ENCODE data around the gene NKG7.
A peak's percentile ranks its signal among the peaks of the same experiment; 100 is the strongest.

NKG7 gene

DNA sequence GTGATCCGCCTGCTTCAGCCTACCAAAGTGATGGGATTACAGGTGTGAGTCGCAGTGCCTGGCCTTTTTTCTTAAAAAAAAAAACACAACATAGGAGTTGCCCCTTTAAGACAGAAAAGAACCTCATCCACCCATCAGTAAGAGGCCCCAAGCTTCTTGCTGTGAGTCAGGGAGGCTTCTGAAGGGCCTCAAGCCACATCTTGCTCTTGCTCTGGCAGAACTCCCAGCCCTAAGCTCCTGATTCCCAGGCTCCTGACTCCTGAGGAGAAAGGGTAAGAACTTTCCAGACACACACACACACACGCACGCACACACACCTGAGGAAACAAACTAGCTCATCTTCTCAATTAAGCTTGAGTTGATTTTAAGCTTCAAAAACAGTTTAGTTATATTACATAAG is 13.2 kb downstream of the NKG7 start:
- peak; percentile 54 for DNase-seq

DNA sequence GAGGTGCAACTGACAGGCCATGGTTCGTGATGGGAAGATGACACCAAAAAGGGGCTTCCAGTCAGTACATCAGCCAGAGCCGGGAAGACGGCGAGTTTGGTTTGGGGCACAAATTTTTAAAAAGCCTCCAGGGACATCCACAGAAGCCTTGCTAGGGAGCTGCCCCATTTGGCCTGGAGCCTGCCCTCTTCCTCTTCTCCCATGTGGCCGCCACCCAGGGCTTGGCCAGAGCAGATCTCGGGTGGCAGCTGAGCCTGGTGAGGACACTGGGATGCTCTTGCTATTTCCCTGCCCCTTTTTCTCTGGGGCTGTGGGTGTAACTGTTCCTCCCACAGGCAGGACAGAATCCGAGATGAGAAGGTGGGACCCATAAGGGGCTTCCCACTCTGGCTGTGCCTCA is 14.5 kb downstream of the NKG7 start:
- DNase-seq = no peak

DNA sequence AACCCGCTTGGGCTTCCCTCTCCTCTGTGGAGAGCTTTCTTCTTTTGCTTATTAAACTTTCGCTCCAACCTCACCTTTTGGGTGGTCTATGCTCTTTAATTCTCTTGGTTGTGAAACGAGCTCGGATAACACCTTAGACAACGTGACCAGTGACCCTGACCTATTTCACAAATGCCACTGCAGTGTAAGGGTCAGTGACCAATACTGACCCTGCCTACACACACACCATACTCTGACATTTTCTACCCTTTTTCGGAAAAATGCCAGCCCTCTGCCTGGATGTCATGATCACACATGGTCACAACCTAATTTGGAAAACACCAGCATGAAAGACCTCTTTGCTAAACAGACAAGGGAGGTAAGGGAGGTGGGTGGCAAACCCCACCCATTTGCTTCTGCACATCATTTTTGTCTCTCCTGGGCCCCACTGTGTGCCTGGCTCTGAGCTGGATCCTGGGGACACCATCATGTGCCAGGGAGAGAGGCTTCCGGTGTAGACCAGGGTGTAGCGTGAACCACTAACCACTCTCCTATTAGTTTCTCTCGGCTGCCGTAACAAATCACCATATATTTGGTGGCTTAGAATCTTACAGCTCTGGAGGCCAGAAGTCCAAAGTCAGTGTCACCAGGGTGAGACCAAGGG is 16.2 kb downstream of the NKG7 start:
- no peak for DNase-seq

DNA sequence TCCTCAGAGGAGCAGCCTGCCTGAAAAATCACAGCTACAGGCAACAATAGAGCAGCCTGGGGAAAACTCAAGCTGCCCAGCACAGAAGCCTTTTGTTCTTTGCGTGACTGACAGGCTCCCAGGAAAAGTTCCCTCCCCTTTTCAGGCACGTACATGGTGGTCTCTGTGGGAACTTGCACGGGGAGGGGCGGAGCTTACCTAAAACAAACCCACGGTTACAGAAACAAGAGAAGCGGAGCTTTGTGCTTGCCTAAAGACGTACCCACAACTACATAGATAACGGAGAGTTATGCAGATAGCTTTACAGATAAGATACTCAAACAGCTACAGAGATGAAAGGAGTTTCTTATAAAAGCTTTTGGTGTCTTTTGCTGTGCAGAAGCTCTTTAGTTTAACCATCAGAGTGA is 17.7 kb downstream of the NKG7 start:
- DNase-seq = no peak

DNA sequence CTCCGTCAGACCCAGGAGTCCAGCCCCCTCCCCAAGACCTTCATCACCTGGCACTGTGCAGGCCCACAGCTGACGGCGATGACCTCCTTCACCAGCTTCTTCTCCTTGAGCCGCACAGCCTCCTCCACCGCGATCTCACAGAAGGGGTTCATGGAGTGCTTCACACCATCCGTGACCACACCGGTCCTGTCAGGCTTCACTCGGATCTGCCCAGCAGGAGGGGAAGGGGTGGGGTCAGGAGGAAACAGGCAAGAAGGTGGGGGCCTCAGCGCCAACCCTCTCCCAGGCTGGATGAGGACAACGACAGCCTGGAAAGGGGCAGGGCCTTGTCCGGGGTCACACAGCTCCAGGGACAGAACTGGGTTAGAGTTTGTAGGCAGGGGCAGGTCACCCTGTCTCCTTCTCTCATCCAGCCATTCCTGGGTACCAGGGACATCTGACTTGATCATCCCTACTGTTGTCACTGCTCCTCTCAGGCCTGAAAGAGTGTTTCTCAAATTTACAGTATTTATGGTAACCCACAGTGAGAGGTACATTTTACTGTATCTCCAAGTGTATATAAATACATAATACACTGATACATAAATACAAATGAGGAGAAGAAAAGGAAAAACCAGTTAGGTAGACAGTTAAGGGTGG is 18.2 kb downstream of the NKG7 start:
- DNase-seq = no peak

DNA sequence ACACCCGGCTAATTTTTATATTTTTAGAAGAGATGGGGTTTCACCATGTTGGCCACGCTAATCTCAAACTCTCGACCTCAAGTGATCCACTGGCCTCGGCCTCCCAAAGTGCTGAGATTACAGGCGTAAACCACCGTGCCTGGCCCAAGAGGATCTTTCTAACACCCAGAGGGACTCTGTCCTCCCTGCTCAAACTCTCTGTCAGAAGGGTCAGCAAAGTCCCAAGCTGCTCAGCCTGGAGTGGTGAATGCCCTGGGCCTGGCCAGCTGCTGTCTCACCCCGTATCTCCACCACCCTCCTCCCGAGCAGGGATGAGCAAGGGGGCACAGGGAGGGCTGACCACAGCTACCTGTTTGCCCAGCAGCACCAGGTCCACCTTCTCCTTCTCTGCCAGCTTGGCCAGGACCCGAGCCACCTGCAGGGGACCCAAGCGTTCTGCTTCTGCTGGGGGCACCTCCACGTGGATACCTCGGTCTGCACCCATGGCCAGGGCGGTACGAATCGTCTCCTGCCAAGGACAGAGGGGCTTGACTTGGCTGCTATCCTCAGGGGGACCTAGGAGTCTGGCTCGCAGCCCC is 19.6 kb downstream of the NKG7 start:
- no peak for DNase-seq

DNA sequence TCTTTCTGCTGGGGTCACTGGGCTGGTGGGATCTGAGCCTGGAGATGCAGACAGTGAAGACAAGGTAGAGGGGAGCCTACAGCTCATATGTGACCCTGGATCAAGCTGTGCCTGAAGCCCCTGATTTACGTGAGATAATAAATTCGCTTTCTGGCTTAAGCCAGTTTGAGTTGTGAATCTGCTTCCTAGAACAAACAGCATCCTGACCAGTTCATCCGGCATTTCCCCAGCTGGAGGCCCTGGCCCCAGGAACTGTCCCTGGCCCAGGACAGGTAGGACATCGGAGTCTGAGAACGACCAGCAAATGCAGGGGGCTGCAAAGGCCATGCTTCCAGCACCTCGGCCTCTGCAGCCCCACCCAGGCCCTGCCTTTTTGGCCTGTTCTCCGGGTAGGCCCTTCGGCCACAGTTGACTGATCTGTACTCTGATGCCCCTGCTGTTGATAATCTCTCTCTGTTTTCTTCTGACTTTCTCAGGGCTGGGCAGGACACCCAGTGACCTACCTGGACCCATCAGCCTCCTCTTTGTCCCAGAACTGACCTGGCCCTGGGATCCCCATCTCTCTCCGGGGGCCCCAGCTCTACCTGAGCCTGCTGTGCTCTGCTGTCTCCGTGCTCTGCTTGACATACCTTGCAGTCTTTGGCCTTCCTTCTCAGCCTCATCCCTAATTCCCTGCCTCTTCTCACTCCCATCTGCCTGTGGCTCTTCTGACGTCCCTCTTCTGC is 21.0 kb downstream of the NKG7 start:
- DNase-seq = no peak

DNA sequence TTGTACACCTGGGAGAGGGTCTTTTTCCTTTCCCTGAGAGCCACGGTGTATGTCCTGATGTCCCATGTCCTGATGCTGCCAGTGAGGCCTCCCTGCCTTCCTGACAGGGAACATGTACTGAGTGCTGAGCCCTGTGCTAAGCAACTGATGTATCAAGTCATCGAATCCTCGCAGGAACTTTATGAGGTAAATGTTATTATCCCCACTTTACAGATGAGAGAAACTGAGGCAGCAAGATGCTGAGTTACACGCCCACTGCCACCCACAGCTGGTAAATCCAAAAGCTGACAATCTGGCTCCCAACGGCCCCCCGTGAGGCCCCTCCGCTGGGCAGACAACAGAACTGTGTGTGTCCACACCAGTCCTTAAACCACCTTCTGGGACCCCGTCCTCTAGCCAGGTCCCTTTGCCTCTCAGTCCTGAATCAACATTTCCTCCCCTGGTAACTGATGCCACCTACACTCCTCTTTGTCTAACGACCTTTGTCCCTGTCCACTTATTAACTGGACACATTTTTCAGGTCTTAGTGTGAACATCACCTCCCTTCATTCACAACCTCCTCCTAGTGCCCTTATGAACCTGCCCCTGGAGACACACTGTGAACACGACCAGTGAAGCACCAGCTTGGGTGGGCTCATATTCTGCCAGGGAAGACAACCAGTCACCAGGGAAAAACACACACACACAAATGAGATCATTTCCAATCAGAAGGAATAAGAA is 25.1 kb downstream of the NKG7 start:
- DNase-seq = no peak

DNA sequence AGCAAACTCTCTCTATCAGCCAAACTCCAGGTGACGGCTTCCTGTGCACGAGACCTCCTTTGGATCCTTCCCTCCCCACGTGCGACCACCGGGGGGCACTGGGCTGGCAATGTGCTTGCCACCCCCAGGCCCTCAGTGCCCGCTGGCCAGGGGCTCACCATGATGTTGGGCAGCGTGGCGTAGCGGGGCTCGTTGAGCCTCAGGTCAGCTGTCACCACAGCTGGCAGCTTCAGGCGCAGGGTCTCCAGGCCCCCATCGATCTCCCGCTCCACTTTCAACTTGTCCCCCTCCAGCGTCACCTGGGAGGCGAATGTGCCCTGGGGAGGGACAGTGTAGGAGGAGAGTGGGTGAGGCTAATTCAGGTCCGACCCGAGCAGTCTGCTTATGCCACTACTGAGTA is 25.7 kb downstream of the NKG7 start:
- no peak for DNase-seq

DNA sequence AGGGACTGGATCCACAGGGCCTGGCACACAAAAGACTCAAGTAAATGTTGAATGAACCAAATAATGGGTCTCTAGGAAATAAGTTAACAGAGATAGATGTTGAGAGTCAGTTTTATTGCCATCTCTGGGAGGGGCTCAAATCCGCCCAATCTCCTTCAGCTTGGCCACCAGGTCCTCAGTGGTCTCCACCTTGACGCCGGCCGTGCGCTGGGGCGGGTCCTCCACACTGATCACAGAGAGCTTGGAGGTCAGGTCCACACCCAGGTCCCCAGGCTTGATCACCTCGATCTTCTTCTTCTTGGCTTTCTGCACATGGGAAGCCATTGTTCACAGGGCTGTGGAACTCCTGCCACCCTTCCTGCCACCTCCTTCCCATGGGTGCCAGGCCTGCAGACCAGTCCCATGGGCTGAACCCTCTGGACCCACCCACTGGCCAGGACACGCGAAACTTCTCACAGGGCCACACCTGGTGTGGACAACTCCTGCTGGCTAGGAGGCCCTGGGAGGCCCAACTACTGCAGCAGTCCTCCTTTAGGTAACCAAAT is 27.3 kb downstream of the NKG7 start:
- no peak for DNase-seq

DNA sequence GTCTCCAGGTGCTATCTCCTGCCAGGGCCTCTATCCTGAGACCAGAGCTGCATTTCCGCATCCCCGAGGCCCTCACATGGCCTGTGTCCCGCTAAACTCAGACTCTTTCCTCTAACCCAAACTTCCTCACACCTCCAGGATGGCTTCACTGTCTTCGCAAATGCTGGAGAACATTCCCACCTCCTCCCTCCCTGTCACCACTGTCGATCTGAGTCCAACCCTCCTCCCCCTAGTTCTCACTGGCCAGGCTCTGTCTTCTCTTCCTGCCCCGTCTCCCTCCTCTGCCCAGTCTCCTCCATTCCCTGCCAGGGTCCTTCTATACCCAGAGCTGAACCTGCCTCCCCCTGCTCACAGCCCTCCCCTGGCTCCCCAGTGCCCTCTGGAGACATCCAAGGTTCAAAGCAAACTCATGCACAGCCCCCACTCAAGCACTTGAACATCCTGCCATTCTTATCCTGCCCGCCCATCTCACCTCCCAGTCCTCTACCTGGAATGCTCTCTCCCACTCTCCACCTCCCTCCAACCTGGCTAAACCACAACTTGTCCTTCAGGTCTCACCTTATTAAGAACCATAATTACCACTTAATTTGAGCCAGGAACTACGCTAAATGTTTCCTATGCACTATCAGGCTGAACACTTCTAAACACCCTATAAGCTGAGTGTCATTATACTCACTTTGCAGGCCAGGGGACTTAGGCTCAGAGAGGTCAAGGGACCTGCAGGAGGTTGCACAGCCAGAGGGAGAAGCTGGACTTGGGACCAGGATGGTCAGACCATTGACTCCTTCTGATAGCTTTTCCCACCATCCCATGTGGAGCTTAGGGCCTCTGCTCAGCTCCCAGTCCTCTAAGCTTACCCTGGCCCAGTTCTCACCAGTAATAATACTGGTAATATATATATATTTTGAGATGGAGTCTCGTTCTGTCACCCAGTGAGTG is 29.6 kb downstream of the NKG7 start:
- no peak for DNase-seq

DNA sequence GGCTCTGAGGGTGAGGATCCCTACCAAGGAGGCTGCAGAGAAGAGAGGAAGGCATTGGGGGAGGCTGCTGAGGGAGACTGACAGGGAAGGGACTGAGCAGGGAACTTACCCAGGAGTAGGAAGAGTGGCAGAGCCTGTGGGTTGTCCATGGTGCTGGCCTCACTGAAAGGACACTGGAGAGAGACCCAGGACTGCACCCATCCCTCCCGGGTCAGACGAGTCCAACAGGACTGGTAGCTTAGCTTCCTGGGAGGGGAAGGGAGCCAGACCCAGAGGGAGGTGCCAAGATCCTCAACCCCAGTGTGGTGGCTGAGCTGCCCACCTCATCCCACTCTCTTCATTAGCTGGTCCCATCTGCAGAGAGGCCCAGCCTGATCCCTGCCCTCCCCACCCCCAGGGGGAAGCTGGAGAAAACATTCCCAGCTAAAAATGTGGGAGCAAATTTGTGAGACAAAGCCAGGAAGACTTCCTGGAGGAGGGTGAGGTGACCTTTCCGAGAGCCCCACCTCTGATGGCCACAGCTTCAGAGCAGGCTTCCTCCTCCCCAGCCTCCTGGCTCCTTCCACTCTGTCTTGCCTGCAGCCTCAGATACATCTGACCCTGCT is 30.4 kb downstream of the NKG7 start, which contains the start of gene VSIG10L:
TSS of gene VSIG10L (minus strand) at position 164 of the 605 bp plus-strand sequence. CDS start at position 149, 15 bp downstream.
- DNase-seq = no peak

DNA sequence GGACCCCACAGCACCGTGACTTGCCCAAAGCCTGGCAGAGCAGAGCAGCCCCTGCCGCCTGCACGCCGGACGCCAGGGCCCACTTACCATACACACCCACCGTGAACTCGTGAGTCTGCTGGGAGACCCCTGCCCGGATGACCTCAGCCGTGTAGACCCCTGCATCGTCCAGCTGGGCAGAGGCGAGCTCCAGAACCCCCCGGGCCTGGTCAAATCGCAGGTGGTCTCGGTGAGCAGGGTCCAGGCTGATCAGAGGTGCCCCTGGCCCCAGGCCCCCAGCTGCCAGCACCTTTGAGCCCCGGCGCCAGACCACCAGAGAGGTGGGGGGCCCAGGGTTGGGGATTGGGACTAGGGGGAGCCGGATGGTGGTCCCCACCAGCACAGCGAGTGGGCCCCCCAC is 31.4 kb downstream of the NKG7 start:
- DNase-seq = no peak

DNA sequence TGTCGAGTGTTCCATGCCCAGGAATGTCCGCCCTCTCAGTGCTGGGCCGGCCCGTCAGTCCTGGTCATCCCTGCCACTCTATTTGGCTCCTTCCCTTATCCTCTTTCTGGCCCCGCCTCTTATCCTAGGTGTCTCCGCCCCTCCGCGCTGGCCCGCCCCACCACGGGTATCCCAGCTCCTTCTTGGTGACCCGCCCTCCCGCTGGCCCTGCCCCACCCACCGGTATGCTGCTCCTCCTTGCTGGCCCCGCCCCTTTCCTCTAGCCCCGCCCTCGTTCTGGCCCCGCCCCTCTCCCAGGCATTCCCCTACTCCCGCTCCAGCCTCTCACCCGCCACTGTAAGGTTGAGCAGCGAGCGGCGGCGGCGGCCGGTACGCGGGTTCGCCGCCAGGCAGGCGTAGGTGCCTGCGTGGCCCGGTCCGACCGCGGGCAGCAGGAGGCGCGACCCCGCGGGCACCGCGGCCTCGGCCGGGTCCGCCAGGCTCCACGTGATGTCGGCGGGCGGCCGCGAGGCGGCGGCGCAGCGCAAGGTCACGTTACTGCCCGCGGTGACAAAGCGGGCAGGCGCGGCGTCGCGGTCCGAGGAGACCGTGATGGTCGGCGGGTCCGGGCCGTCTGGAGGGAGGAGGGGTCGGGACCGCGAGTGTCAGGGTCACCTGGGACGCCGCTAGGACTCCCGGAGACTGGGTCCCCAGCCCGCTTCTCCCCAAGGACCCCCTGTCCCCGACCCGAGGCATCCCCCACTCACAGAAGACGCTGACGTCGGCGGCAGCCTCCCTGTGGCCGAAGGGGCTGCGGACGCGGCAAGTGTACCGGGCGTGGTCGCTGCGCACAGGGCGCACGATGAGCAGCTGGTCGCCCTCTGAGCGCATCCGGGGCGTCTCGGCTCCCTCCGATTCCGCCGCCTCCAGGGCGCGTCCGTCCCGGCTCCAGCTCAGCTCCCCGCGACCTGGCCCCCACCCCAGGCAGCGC is 32.5 kb downstream of the NKG7 start:
- peak; percentile 96 for DNase-seq

DNA sequence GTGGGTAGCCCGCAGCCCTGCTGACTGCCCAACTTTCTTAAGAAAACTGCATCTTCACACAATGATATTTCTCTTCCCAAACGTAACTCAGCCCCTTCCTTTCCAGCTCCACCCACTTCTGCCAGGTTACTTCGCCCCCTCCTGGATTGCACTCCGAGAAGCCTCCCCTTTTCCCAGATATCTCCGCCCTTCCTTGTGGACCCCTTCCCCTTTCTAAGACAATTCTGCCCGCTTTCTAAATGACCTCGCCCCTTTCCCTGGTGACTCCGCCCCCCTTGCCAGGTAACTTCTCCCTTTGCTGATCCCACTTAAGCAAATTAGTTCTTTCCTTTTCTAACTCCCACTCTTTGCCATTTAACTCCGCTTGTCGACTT is 33.2 kb downstream of the NKG7 start:
- peak; percentile 7 for DNase-seq

DNA sequence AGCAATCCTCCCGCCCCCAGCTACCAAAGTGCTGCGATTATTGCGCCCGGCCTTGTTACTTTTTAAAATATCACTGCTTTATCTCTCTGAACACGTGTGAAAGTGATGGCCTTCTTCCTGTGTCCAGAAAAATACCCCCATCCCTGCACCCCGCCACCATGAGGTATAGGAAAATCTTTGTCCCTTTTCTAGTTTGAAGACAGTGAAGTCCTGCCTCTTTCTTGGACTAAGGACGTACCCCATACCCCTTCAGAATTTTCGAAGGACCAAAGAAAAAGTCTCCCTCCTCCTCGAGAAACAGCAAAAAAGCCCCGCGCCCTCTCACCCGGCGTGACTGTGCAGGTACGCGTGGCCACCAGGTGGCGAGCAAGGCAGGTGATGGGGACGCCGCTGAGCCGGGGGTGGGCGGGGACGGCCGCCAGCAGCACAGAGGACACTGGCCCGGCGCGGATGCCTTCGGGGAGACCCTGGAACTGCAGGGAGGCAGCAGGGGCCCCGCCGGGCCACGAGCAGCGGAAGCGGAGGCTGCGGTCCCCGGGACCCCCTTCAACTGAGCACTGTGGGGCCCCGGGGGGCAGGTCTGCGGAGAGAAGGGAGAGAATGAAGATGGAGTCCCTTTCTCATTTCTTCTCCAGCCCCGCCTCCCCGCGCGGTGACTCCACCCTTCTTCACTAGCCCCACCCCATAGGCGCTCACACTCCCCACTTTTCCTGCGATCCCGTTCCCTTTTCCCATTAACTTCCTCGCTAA is 33.7 kb downstream of the NKG7 start:
- peak; percentile 72 for DNase-seq

DNA sequence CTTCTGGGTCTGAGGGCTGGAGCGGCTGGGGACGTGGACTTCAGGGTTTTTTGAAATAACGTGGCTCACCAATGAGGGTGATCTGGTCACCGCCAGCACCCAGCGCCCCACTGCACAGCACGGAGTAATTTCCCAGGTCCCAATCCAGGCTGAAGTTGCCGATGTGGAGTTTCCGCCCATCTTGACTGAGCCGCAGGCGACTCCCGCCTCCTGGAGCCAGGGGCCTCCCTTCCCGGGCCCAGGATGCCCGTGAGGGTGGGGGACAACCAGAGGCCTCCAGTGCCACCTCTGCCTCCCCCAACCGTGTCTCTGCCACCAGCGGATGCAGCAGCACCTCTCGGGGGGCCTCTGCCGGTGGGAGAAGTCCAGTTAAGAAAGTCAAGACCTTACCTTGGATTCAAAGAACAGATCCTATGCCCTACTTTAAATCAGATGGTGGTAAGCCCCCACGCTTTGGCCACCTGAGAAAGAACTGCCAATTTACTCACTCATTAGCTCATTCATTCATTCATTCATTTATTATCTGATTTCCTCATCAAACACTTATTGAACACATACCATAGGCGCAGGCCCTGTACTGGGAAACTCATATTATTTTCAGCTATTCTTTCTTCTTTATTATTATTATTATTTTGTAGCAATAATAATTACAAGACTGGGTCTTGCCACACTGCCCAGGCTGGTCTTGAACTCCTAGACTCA is 34.4 kb downstream of the NKG7 start:
- no peak for DNase-seq

DNA sequence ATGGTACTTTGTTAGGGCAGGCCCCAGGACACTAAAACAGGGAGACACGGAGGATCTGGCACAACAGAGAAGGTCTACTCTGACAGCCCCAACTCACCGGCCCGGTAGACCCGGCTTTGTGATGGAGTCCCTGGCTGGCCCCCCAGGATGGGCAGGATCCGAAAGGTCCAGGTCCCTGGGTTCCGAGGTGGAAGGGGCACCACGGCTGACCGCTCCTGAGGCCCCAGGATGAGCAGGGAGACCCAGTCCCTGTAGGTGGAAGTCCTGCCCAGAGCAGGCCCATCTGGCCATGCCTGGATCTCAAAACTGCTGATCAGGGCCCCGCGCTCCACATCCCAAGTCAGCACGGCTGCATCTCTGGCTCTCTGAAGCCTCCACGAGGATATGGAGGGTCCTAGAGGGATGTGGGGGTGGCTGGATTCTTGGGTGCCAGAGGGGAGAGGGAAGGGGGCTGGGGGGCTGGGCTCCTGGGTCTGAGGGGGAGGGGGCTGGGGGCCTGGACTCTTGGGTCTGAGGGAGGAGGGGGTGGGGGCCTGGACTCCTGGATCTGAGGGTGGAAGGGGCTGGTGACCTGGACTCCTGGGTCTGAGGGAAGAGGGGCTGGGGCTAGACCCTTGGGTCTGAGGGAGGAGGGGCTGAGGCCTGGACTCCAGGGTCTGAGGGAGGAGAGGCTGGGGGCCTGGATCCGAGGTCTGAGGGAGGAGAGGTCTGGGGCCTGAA is 35.2 kb downstream of the NKG7 start:
- DNase-seq = no peak

Data from fibroblast of skin of back (primary cell).